H9 (cell line): ENCODE results near the gene TEAD1. TPM values are rescaled to one million over a fixed set of nuclear protein-coding genes. Genes with fewer than 3 reads are reported as not detected.

Source experiments
- DNase-seq: peaks from one replicate; pipeline ENCODE4 v3.0.0-alpha.2; 2017
- H2AFZ ChIP-seq: one replicate; pipeline ENCODE4 v1.6.1; 2013; ENCODE audit warnings: mild to moderate bottlenecking, low read length, control low read depth, moderate library complexity
- H2AK5ac ChIP-seq: 2 replicates; pipeline ENCODE4 v1.6.1; 2013; ENCODE audit warnings: low read length, control low read depth, mixed read lengths; ENCODE audit not compliant: insufficient read length
- H2BK120ac ChIP-seq: one replicate; pipeline ENCODE4 v1.6.1; 2013; ENCODE audit warnings: low read depth, mild to moderate bottlenecking, low read length, control low read depth, inconsistent platforms; ENCODE audit not compliant: poor library complexity, severe bottlenecking
- H2BK12ac ChIP-seq: 2 replicates; pipeline ENCODE4 v1.6.1; 2013; ENCODE audit warnings: low read length, control low read depth, mixed read lengths, low read depth; ENCODE audit not compliant: insufficient read length
- H2BK15ac ChIP-seq: 2 replicates; pipeline ENCODE4 v1.6.1; 2013; ENCODE audit warnings: low read depth, low read length, control low read depth
- H2BK20ac ChIP-seq: one replicate; pipeline ENCODE4 v1.6.1; 2013; ENCODE audit warnings: low read depth, mild to moderate bottlenecking, low read length, control low read depth, inconsistent platforms; ENCODE audit not compliant: poor library complexity, severe bottlenecking
- H2BK5ac ChIP-seq: 2 replicates; pipeline ENCODE4 v1.6.1; 2013; ENCODE audit warnings: low read length, control low read depth, mixed read lengths; ENCODE audit not compliant: insufficient read length
- H3K14ac ChIP-seq: 2 replicates; pipeline ENCODE4 v1.6.1; 2013; ENCODE audit warnings: low read length, control low read depth; ENCODE audit not compliant: insufficient read depth
- H3K18ac ChIP-seq: 2 replicates; pipeline ENCODE4 v1.6.1; 2013; ENCODE audit warnings: low read depth, mild to moderate bottlenecking, mixed read lengths, low read length, control low read depth; ENCODE audit not compliant: insufficient read length
- H3K23ac ChIP-seq: 2 replicates; pipeline ENCODE4 v1.6.1; 2013; ENCODE audit warnings: low read length, control low read depth, mixed read lengths, low read depth; ENCODE audit not compliant: insufficient read length
- H3K23me2 ChIP-seq: 2 replicates; pipeline ENCODE4 v1.6.1; 2013; ENCODE audit warnings: low read depth, mild to moderate bottlenecking, mixed read lengths, low read length, control low read depth; ENCODE audit not compliant: insufficient read length, poor library complexity, severe bottlenecking
- H3K27ac ChIP-seq: 2 replicates; pipeline ENCODE4 v1.5.1; 2013; ENCODE audit warnings: low read length, control low read depth, mixed read lengths, low read depth; ENCODE audit not compliant: insufficient read length
- H3K27me3 ChIP-seq: 2 replicates; pipeline ENCODE4 v1.6.1; 2013; ENCODE audit warnings: low read length, control low read depth, inconsistent platforms; ENCODE audit not compliant: insufficient read depth
- H3K4ac ChIP-seq: 2 replicates; pipeline ENCODE4 v1.6.1; 2013; ENCODE audit warnings: low read depth, mild to moderate bottlenecking, control low read depth, inconsistent platforms, low read length, moderate library complexity
- H3K4me1 ChIP-seq: 2 replicates; pipeline ENCODE4 v1.6.1; 2013; ENCODE audit warnings: low read length, control low read depth, inconsistent platforms; ENCODE audit not compliant: insufficient read depth
- H3K4me2 ChIP-seq: 2 replicates; pipeline ENCODE4 v1.6.1; 2013; ENCODE audit warnings: low read length, control low read depth, mixed read lengths; ENCODE audit not compliant: insufficient read length, insufficient read depth
- H3K56ac ChIP-seq: 2 replicates; pipeline ENCODE4 v1.6.1; 2013; ENCODE audit warnings: low read depth, mild to moderate bottlenecking, mixed read lengths, low read length, control low read depth; ENCODE audit not compliant: insufficient read length
- H3K79me1 ChIP-seq: 2 replicates; pipeline ENCODE4 v1.6.1; 2013; ENCODE audit warnings: low read depth, mild to moderate bottlenecking, moderate library complexity, low read length, control low read depth, inconsistent platforms; ENCODE audit not compliant: insufficient read depth, poor library complexity, severe bottlenecking
- H3K79me2 ChIP-seq: 2 replicates; pipeline ENCODE4 v1.6.1; 2013; ENCODE audit warnings: low read length, control low read depth, inconsistent platforms; ENCODE audit not compliant: insufficient read depth
- H3K9ac ChIP-seq: 2 replicates; pipeline ENCODE4 v1.6.1; 2013; ENCODE audit warnings: low read length, control low read depth, mixed read lengths; ENCODE audit not compliant: insufficient read length; ENCODE audit errors: extremely low read depth
- H3K9me3 ChIP-seq: one replicate; pipeline ENCODE4 v1.6.1; 2013; ENCODE audit warnings: low read depth, low read length, inconsistent platforms; ENCODE audit not compliant: control insufficient read depth
- H3T11ph ChIP-seq: one replicate; pipeline ENCODE4 v1.6.1; 2013; ENCODE audit warnings: mild to moderate bottlenecking, low read length, control low read depth, inconsistent platforms
- H4K20me1 ChIP-seq: one replicate; pipeline ENCODE4 v1.6.1; 2013; ENCODE audit not compliant: control insufficient read depth, insufficient read length, insufficient read depth
- H4K5ac ChIP-seq: 2 replicates; pipeline ENCODE4 v1.6.1; 2013; ENCODE audit warnings: low read depth, mild to moderate bottlenecking, mixed read lengths, low read length, control low read depth; ENCODE audit not compliant: insufficient read length
- H4K8ac ChIP-seq: replicated peaks from 2 replicates; pipeline ENCODE4 v1.6.1; 2013; ENCODE audit warnings: low read length, control low read depth, mixed read lengths, low read depth; ENCODE audit not compliant: insufficient read length
- H4K91ac ChIP-seq: 2 replicates; pipeline ENCODE4 v1.6.1; 2013; ENCODE audit warnings: low read depth, mild to moderate bottlenecking, moderate library complexity, mixed read lengths, low read length, control low read depth; ENCODE audit not compliant: insufficient read length
- H3K27ac Mint-ChIP-seq, 3 experiments: 2 replicates in 2 of 3; 3 replicates in 1 of 3; pipeline ENCODE4 v1.8.0; 2020 to 2021; ENCODE audit warnings: mixed read lengths in 3 of 3, mild to moderate bottlenecking in 1 of 3, moderate library complexity in 1 of 3
- H3K27me3 Mint-ChIP-seq: 2 replicates; pipeline ENCODE4 v1.8.0; 2021; ENCODE audit warnings: low read depth, mild to moderate bottlenecking, moderate library complexity, mixed read lengths
- H3K36me3 Mint-ChIP-seq, 3 experiments: 2 replicates in 2 of 3; 3 replicates in 1 of 3; pipeline ENCODE4 v1.8.0; 2020 to 2021; ENCODE audit warnings: low read depth in 3 of 3, mixed read lengths in 3 of 3; ENCODE audit not compliant: insufficient read depth in 1 of 3
- H3K4me1 Mint-ChIP-seq, 2 experiments: 2 replicates each; pipeline ENCODE4 v1.8.0; 2020; ENCODE audit warnings: mixed read lengths in 2 of 2
- H3K4me3 Mint-ChIP-seq, 2 experiments: 2 replicates in 1 of 2; 3 replicates in 1 of 2; pipeline ENCODE4 v1.8.0; 2020 to 2021; ENCODE audit warnings: mild to moderate bottlenecking in 2 of 2, mixed read lengths in 2 of 2, moderate library complexity in 1 of 2
- H3K9me3 Mint-ChIP-seq, 2 experiments: 2 replicates in 1 of 2; 3 replicates in 1 of 2; pipeline ENCODE4 v1.8.0; 2020; ENCODE audit warnings: mild to moderate bottlenecking in 2 of 2, mixed read lengths in 2 of 2, moderate library complexity in 1 of 2
- CTCF ChIP-seq: fragments of 200-600 bp; sonication (generic); conservative IDR thresholded peaks from 3 replicates; pipeline ENCODE4 v1.8.0; 2021; ENCODE audit warnings: antibody characterized with exemption, mild to moderate bottlenecking
- WGBS: extraction: QIAGEN DNeasy Blood & Tissue Kit; methylation state at CpG from one replicate; pipeline ENCODE4 v1.1.7; 2013; ENCODE audit warnings: missing lambda C conversion rate, low lambda C conversion rate, mixed read lengths; ENCODE audit not compliant: insufficient read length; ENCODE audit errors: extremely low coverage; 5-methylcytosine and 5-hydroxymethylcytosine counted together
- total RNA-seq: library from RNA; stranded (reverse); gene quantifications from 2 replicates; pipeline ENCODE4 v1.2.1, GENCODE V29; 2021

TEAD1 gene
- total RNA-seq, 1 experiment from 2014 or later, result 75.1 TPM

GRCh38 chr11:12906501-12906900, 232.3 kb downstream of the TEAD1 start:
- H3K27me3 ChIP-seq, result no peaks in the 10 kb centered on the region
- no peak overlapping the region for H3K23ac ChIP-seq
- no peaks in the 10 kb centered on the region for H3K9me3 Mint-ChIP-seq
- H4K91ac ChIP-seq, result no peak overlapping the region
- no peak overlapping the region for H4K5ac ChIP-seq
- H4K8ac ChIP-seq, result no peak overlapping the region
- WGBS, result no CpG with 5 or more reads among the region's 4 CpGs
- no peak overlapping the region for H2BK12ac ChIP-seq
- H3K9me3 ChIP-seq, result no peaks in the 10 kb centered on the region
- no peak overlapping the region for H3K18ac ChIP-seq
- no peak overlapping the region for H3T11ph ChIP-seq
- H3K4me1 Mint-ChIP-seq, result peaks cover 17 to 27% of the 10 kb centered on the region in 2 experiments
- H3K36me3 Mint-ChIP-seq, result peaks cover 17 to 34% (median 29%) of the 10 kb centered on the region in 3 experiments
- H3K4me2 ChIP-seq, result no peak overlapping the region
- H2AK5ac ChIP-seq, result no peak overlapping the region
- H2BK5ac ChIP-seq, result no peak overlapping the region
- DNase-seq, result no peak
- H3K4ac ChIP-seq, result no peak overlapping the region
- H3K27ac Mint-ChIP-seq, result no peak overlapping the region
- no peaks in the 10 kb centered on the region for H3K79me2 ChIP-seq
- no peak overlapping the region for H2BK120ac ChIP-seq
- no peak overlapping the region for H2BK20ac ChIP-seq
- H3K4me3 Mint-ChIP-seq, result no peak overlapping the region
- no peaks in the 10 kb centered on the region for H3K23me2 ChIP-seq
- no peak overlapping the region for H3K14ac ChIP-seq
- peaks cover 5% of the 10 kb centered on the region; the same call in 1 of the 2 replicates for H3K4me1 ChIP-seq
- H3K56ac ChIP-seq, result no peak overlapping the region
- H2BK15ac ChIP-seq, result no peak overlapping the region
- H3K79me1 ChIP-seq, result no peaks in the 10 kb centered on the region
- H3K27ac ChIP-seq, result no peak overlapping the region
- no peak overlapping the region for H2AFZ ChIP-seq
- no peak for TF ChIP-seq CTCF
- no peaks in the 10 kb centered on the region for H3K27me3 Mint-ChIP-seq
- H3K9ac ChIP-seq, result no peak overlapping the region
- no peaks in the 10 kb centered on the region for H4K20me1 ChIP-seq
